Neural cell (in vitro differentiated cells): ENCODE data around the gene LINC00237. TPM values are rescaled to one million over a fixed set of nuclear protein-coding genes. Genes with fewer than 3 reads are reported as not detected.

ENCODE experiments used
- H2AFZ ChIP-seq: fragments of 200-600, 300-800 bp; sonication (generic), shearing (Covaris generic); 2 replicates; pipeline ENCODE4 v1.6.0; 2014; ENCODE audit warnings: low read depth, mild to moderate bottlenecking, antibody characterized with exemption, low read length, moderate library complexity
- H3F3A ChIP-seq: fragments of 200-600 bp; shearing (Covaris generic); 2 replicates; pipeline ENCODE4 v1.6.1; 2016; ENCODE audit warnings: mild to moderate bottlenecking, moderate library complexity, mixed read lengths, antibody characterized with exemption, low read length; ENCODE audit not compliant: insufficient read depth, poor library complexity, severe bottlenecking
- H3K27ac ChIP-seq: fragments of 200-600, 300-800 bp; sonication (generic), shearing (Covaris generic); 2 replicates; pipeline ENCODE4 v1.5.1; 2014; ENCODE audit warnings: mild to moderate bottlenecking, low read length, moderate library complexity
- H3K27me3 ChIP-seq: fragments of 300-800, 200-600 bp; sonication (generic), shearing (Covaris generic); 2 replicates; pipeline ENCODE4 v1.6.0; 2014; ENCODE audit warnings: mild to moderate bottlenecking, low read depth, low read length, moderate library complexity; ENCODE audit not compliant: insufficient read depth
- H3K36me3 ChIP-seq: fragments of 300-800, 200-600 bp; sonication (generic), shearing (Covaris generic); 2 replicates; pipeline ENCODE4 v1.5.1; 2014; ENCODE audit warnings: mild to moderate bottlenecking, antibody characterized with exemption, low read length, moderate library complexity; ENCODE audit not compliant: insufficient read depth
- H3K4me2 ChIP-seq: fragments of 300-800, 200-600 bp; sonication (generic), shearing (Covaris generic); 2 replicates; pipeline ENCODE4 v1.6.0; 2014; ENCODE audit warnings: mild to moderate bottlenecking, low read length
- H3K4me3 ChIP-seq: fragments of 300-800, 200-600 bp; sonication (generic), shearing (Covaris generic); 2 replicates; pipeline ENCODE4 v1.5.1; 2014; ENCODE audit warnings: mild to moderate bottlenecking, low read length, moderate library complexity
- H3K79me2 ChIP-seq: fragments of 200-600 bp; shearing (Covaris generic); replicated peaks from 2 replicates; pipeline ENCODE4 v1.6.0; 2014; ENCODE audit warnings: mild to moderate bottlenecking, low read length, moderate library complexity; ENCODE audit not compliant: insufficient read depth
- H3K9ac ChIP-seq: fragments of 300-800, 200-600 bp; sonication (generic), shearing (Covaris generic); 2 replicates; pipeline ENCODE4 v1.6.1; 2016; ENCODE audit warnings: mild to moderate bottlenecking, low read length, mixed read lengths
- H3K9me2 ChIP-seq: fragments of 200-600 bp; shearing (Covaris generic); 2 replicates; pipeline ENCODE4 v1.6.1; 2016; ENCODE audit warnings: mild to moderate bottlenecking, low read length, mixed read lengths; ENCODE audit not compliant: insufficient read depth
- H3K9me3 ChIP-seq: fragments of 200-600, 300-800 bp; sonication (generic), shearing (Covaris generic); 2 replicates; pipeline ENCODE4 v1.6.1; 2016; ENCODE audit warnings: mild to moderate bottlenecking, mixed run types, low read length, moderate library complexity, mixed read lengths
- H4K20me1 ChIP-seq: fragments of 200-600 bp; shearing (Covaris generic); 2 replicates; pipeline ENCODE4 v1.6.1; 2016; ENCODE audit warnings: mild to moderate bottlenecking, mixed run types; ENCODE audit not compliant: insufficient read depth
- CTCF ChIP-seq: fragments of 450-650 bp; IDR thresholded peaks from 2 replicates; pipeline ENCODE4 v1.5.1; 2014; ENCODE audit warnings: antibody characterized with exemption, mild to moderate bottlenecking, moderate library complexity; ENCODE audit not compliant: poor library complexity, severe bottlenecking
- EP300 ChIP-seq: fragments of 450-650 bp; conservative IDR thresholded peaks from 2 replicates; pipeline ENCODE4 v1.6.1; 2014; ENCODE audit warnings: antibody characterized with exemption, mild to moderate bottlenecking, moderate library complexity; ENCODE audit not compliant: poor library complexity, severe bottlenecking
- MXI1 ChIP-seq: fragments of 450-650 bp; conservative IDR thresholded peaks from 2 replicates; pipeline ENCODE4 v1.6.1; 2014; ENCODE audit warnings: antibody characterized with exemption, mild to moderate bottlenecking; ENCODE audit not compliant: poor library complexity, severe bottlenecking
- POLR2AphosphoS5 ChIP-seq: IDR thresholded peaks from 2 replicates; pipeline ENCODE4 v1.6.1; 2012
- RAD21 ChIP-seq: fragments of 450-650 bp; conservative IDR thresholded peaks from 2 replicates; pipeline ENCODE4 v1.6.1; 2014; ENCODE audit warnings: antibody characterized with exemption, mild to moderate bottlenecking, moderate library complexity
- REST ChIP-seq: IDR thresholded peaks from 2 replicates; pipeline ENCODE4 v1.6.1; 2012; ENCODE audit warnings: borderline replicate concordance
- SMC3 ChIP-seq: fragments of 450-650 bp; conservative IDR thresholded peaks from 2 replicates; pipeline ENCODE4 v1.6.1; 2014; ENCODE audit warnings: antibody characterized with exemption, mild to moderate bottlenecking, moderate library complexity; ENCODE audit not compliant: poor library complexity
- TAF1 ChIP-seq: IDR thresholded peaks from 2 replicates; pipeline ENCODE4 v1.6.1; 2012; ENCODE audit warnings: low read depth
- polyA plus RNA-seq: library from polyadenylated mRNA; depleted of rRNA; stranded (reverse); fragments of >200 nt; gene quantifications from 2 replicates; pipeline ENCODE4 v1.2.3, GENCODE V29; 2014

The LINC00237 gene
- polyA plus RNA-seq, 1 donor from 2014 or later: not detected

- Histone ChIP-seq H3K27ac (no peak overlapping the region), H4K20me1 (no peaks in the 10 kb centered on the region), H3K36me3 (no peaks in the 10 kb centered on the region), H3K4me3 (no peak overlapping the region), H3F3A (no peaks in the 10 kb centered on the region), H3K27me3 (no peaks in the 10 kb centered on the region), H3K79me2 (no peaks in the 10 kb centered on the region), H2AFZ (no peak overlapping the region), H3K9ac (no peak overlapping the region), H3K9me3 (peaks cover 7% of the 10 kb centered on the region), H3K9me2 (no peaks in the 10 kb centered on the region), H3K4me2 (no peak overlapping the region)
- no peak for TF ChIP-seq POLR2AphosphoS5
- TF ChIP-seq EP300: no peak
- TF ChIP-seq MXI1: no peak
- no peak for TF ChIP-seq SMC3
- TF ChIP-seq CTCF: no peak
Observed at GRCh38 chr20:21067255-21067654, 38.9 kb downstream of the LINC00237 start.

- no peaks in the 10 kb centered on the region for H3K36me3 ChIP-seq
- no peak overlapping the region for H3K4me2 ChIP-seq
- H3K79me2 ChIP-seq: no peaks in the 10 kb centered on the region
- H4K20me1 ChIP-seq: no peaks in the 10 kb centered on the region
- H3K4me3 ChIP-seq: no peak overlapping the region
- no peak overlapping the region for H3K9ac ChIP-seq
- H3K27me3 ChIP-seq: no peaks in the 10 kb centered on the region
- H3K9me3 ChIP-seq: peaks cover 7% of the 10 kb centered on the region
- TF ChIP-seq REST (no peak), SMC3 (no peak), TAF1 (no peak), CTCF (no peak), POLR2AphosphoS5 (no peak), RAD21 (no peak), EP300 (no peak)
- H3F3A ChIP-seq: no peaks in the 10 kb centered on the region
- no peak overlapping the region for H3K27ac ChIP-seq
- H3K9me2 ChIP-seq: no peaks in the 10 kb centered on the region
- H2AFZ ChIP-seq: no peak overlapping the region
Observed at GRCh38 chr20:21064924-21065323, 41.2 kb downstream of the LINC00237 start.
